Uterus (tissue), 4 donors: ENCODE results near the gene VPS41. TPM values are rescaled to one million over a fixed set of nuclear protein-coding genes. Genes with fewer than 3 reads are reported as not detected.

Experiments
- DNase-seq, 2 donors: peaks; one replicate each; pipeline ENCODE4 v3.0.0-alpha.2; 2019 to 2020
- H3K27ac ChIP-seq, 2 donors: fragments of 200-600 bp; sonication (generic); 1 replicate in 1 of 2; 2 replicates in 1 of 2; pipeline ENCODE4 v1.5.1; 2016 to 2018
- H3K27me3 ChIP-seq, 2 donors: fragments of 200-600 bp; sonication (generic); one replicate each; pipeline ENCODE4 v1.5.1; 2018 to 2019; ENCODE audit warnings: control low read depth in 1 of 2
- H3K36me3 ChIP-seq, 2 donors: fragments of 200-600 bp; sonication (generic); one replicate each; pipeline ENCODE4 v1.5.1; 2019; ENCODE audit warnings: control low read depth in 1 of 2
- H3K4me1 ChIP-seq, 2 donors: fragments of 200-600 bp; sonication (generic); one replicate each; pipeline ENCODE4 v1.5.1; 2018 to 2019; ENCODE audit warnings: control low read depth in 1 of 2
- H3K4me3 ChIP-seq, 2 donors: fragments of 200-600 bp; sonication (generic); 1 replicate in 1 of 2; 2 replicates in 1 of 2; pipeline ENCODE4 v1.5.1; 2018 to 2019; ENCODE audit warnings: mild to moderate bottlenecking in 1 of 2
- H3K9me3 ChIP-seq, 2 donors: fragments of 200-600 bp; sonication (generic); one replicate each; pipeline ENCODE4 v1.5.1; 2019; ENCODE audit warnings: control low read depth in 1 of 2
- CTCF ChIP-seq, 4 experiments: fragments of 200-600 bp in 2 of 4; fragments of 450-650 bp in 2 of 4; sonication (generic) in 2 of 4; IDR thresholded peaks; one replicate each; pipeline ENCODE4 v1.5.1; 2016 to 2019; ENCODE audit warnings: antibody characterized with exemption in 4 of 4, mild to moderate bottlenecking in 2 of 4, moderate library complexity in 1 of 4
- POLR2A ChIP-seq, 2 donors: fragments of 450-650 bp; IDR thresholded peaks; one replicate each; pipeline ENCODE4 v1.6.1; 2016; ENCODE audit warnings: antibody characterized with exemption in 2 of 2, mild to moderate bottlenecking in 1 of 2, moderate library complexity in 1 of 2
- intact Hi-C: fragments of 100-400 bp; cut with DNase I; formaldehyde crosslinking; loops from one replicate; pipeline ENCODE4 v1.15.1; 2023; ENCODE audit warnings: low total_unique reads
- total RNA-seq, 4 donors: library from RNA; depleted of rRNA in 3 of 4; stranded (reverse); fragments of >200 nt in 3 of 4; gene quantifications; one replicate each; pipeline versions ENCODE4 v1.1.0 to v1.2.4, GENCODE V29; 2014 to 2023
- donor health status: DM: yes; HTN: yes; CAD: no.

The VPS41 gene
- total RNA-seq, 4 donors from 2014 or later: 41.2 to 122 (median 74.0) TPM

GRCh38 chr7:38716397-38716796 is 192.6 kb downstream of the VPS41 start:
- Histone ChIP-seq H3K36me3 (no peaks in the 10 kb centered on the region), H3K27me3 (no peaks in the 10 kb centered on the region), H3K4me1 (no peaks in the 10 kb centered on the region), H3K4me3 (no peak overlapping the region), H3K27ac (no peak overlapping the region), H3K9me3 (no peaks in the 10 kb centered on the region)
- intact Hi-C loops: no loop called here
- TF ChIP-seq POLR2A (IDR thresholded peaks at IDR 0.05) (no peak), CTCF (IDR thresholded peaks at IDR 0.05) (no peak)
- DNase-seq: no peak

GRCh38 chr7:38709123-38709522 is 199.9 kb downstream of the VPS41 start:
- H3K36me3 ChIP-seq: no peaks in the 10 kb centered on the region
- intact Hi-C loops: no loop called here
- no peak for DNase-seq
- no peak overlapping the region for H3K27ac ChIP-seq
- H3K9me3 ChIP-seq: no peaks in the 10 kb centered on the region
- H3K4me3 ChIP-seq: no peak overlapping the region
- TF ChIP-seq POLR2A (IDR thresholded peaks at IDR 0.05): no peak
- TF ChIP-seq CTCF (IDR thresholded peaks at IDR 0.05): no peak
- H3K4me1 ChIP-seq: no peaks in the 10 kb centered on the region
- no peaks in the 10 kb centered on the region for H3K27me3 ChIP-seq

GRCh38 chr7:38704751-38705150 is 204.2 kb downstream of the VPS41 start:
- intact Hi-C loops: no loop called here
- no peak overlapping the region for H3K27ac ChIP-seq
- no peaks in the 10 kb centered on the region for H3K27me3 ChIP-seq
- TF ChIP-seq POLR2A (IDR thresholded peaks at IDR 0.05) (no peak), CTCF (IDR thresholded peaks at IDR 0.05) (no peak)
- H3K36me3 ChIP-seq: no peaks in the 10 kb centered on the region
- H3K4me1 ChIP-seq: no peaks in the 10 kb centered on the region
- DNase-seq: no peak
- no peaks in the 10 kb centered on the region for H3K9me3 ChIP-seq
- no peak overlapping the region for H3K4me3 ChIP-seq

- Histone ChIP-seq H3K27me3 (no peaks in the 10 kb centered on the region), H3K27ac (no peak overlapping the region), H3K4me3 (no peak overlapping the region), H3K36me3 (no peaks in the 10 kb centered on the region), H3K9me3 (no peaks in the 10 kb centered on the region), H3K4me1 (no peaks in the 10 kb centered on the region)
- TF ChIP-seq CTCF (IDR thresholded peaks at IDR 0.05) (no peak), POLR2A (IDR thresholded peaks at IDR 0.05) (no peak)
- intact Hi-C loops: no loop called here
- no peak for DNase-seq
Measured at GRCh38 chr7:38704041-38704547, 204.9 kb downstream of the VPS41 start.

- H3K4me1 ChIP-seq: no peaks in the 10 kb centered on the region
- H3K27me3 ChIP-seq: no peaks in the 10 kb centered on the region
- no peaks in the 10 kb centered on the region for H3K36me3 ChIP-seq
- no peaks in the 10 kb centered on the region for H3K9me3 ChIP-seq
- TF ChIP-seq POLR2A (IDR thresholded peaks at IDR 0.05) (no peak), CTCF (IDR thresholded peaks at IDR 0.05) (no peak)
- no peak overlapping the region for H3K4me3 ChIP-seq
- H3K27ac ChIP-seq: no peak overlapping the region
- intact Hi-C loops: no loop called here
- no peak for DNase-seq
Measured at GRCh38 chr7:38703093-38703492, 205.9 kb downstream of the VPS41 start.
